ENCODE results near the gene SLC25A11. TPM values are rescaled to one million over a fixed set of nuclear protein-coding genes. Genes with fewer than 3 reads are reported as not detected.

SLC25A11 gene
- total and polyA plus RNA-seq, 2 donors (not counting 1 experiment from before 2014, with no cell fraction given) = 29.2 to 59.3 TPM

GRCh38 chr17:4935650-4936049, 4.2 kb downstream of the SLC25A11 start:
- no peak overlapping the region for H2AFZ ChIP-seq (ENCODE audit: low read length)
- TF ChIP-seq EZH2 (IDR thresholded peaks at IDR 0.05; ENCODE audit: low read length, missing control alignments) (no peak), CTCF (conservative IDR thresholded peaks at IDR 0.05 in 1 of 2, IDR thresholded peaks at IDR 0.05 in 1 of 2; ENCODE audit: low read depth in 1 of 2, low read length in 2 of 2) (no peak)

DNA sequence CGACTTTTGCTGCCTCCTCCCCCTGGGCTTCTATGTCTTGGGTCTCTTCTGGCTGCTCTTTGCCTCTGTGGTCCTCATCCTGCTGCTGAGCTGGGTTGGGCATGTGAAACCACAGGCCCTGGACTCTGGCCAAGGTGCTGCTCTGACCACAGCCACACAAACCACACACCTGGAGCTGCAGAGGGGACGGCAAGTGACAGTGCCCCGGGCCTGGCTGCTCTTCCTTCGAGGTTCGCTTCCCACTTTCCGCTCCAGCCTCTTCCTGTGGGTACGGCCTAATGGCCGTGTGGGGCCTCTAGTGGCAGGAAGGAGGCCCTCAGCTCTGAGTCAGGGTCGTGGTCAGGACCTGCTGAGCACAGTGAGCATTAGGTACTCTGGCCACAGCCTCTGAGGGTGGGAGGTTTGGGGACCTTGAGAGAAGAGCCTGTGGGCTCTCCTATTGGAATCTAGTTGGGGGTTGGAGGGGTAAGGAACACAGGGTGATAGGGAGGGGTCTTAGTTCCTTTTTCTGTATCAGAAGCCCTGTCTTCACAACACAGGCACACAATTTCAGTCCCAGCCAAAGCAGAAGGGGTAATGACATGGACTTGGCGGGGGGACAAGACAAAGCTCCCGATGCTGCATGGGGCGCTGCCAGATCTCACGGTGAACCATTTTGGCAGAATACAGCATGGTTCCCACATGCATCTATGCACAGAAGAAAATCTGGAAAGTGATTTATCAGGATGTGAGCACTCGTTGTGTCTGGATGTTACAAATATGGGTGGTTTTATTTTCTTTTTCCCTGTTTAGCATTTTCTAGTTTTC, 5.5 kb downstream of the SLC25A11 start:
- TF ChIP-seq EZH2 (IDR thresholded peaks at IDR 0.05; ENCODE audit: low read length, missing control alignments) (no peak), CTCF (conservative IDR thresholded peaks at IDR 0.05 in 1 of 2, IDR thresholded peaks at IDR 0.05 in 1 of 2; ENCODE audit: low read depth in 1 of 2, low read length in 2 of 2) (peak; percentile 24 to 48)
- no peak overlapping the region for H3K9ac ChIP-seq (ENCODE audit: insufficient read depth, low read length)
- peaks cover 13% of the 10 kb centered on the region for H3K36me3 ChIP-seq (ENCODE audit: control insufficient read depth, insufficient read depth, low read length)
- peak overlapping the region; percentile 35 for H3K4me2 ChIP-seq (ENCODE audit: extremely low read depth, insufficient read depth, low read length)
- peak; percentile 39 to 58 for DNase-seq (ENCODE audit: low read depth in 2 of 2)
- H3K9me3 ChIP-seq (ENCODE audit: control insufficient read depth, insufficient read depth, low read depth, low read length) = no peaks in the 10 kb centered on the region
- no peaks in the 10 kb centered on the region for H4K20me1 ChIP-seq (ENCODE audit: control insufficient read depth, extremely low read depth, insufficient read depth, low read length)
- H2AFZ ChIP-seq (ENCODE audit: low read length) = peak overlapping the region; percentile 35
- no peak overlapping the region for H3K27ac ChIP-seq (ENCODE audit: insufficient read depth, low read length)
- H3K79me2 ChIP-seq (ENCODE audit: control insufficient read depth, insufficient read depth, low read length) = peaks cover 15% of the 10 kb centered on the region
- H3K27me3 ChIP-seq (ENCODE audit: control insufficient read depth, insufficient read depth, low read length) = no peaks in the 10 kb centered on the region
- peak overlapping the region in 1 of 4 experiments; percentile 6 for H3K4me3 ChIP-seq (replicated peaks in 1 of 4; ENCODE audit: control extremely low read depth in 1 of 4, insufficient read depth in 1 of 4, low read depth in 3 of 4, low read length in 4 of 4)
- peaks cover 10% of the 10 kb centered on the region for H3K4me1 ChIP-seq (ENCODE audit: control insufficient read depth, extremely low read depth, insufficient read depth, low read length)

More at GRCh38 chr17:4935650-4936049, 4.2 kb downstream of the SLC25A11 start:
- peaks cover 10% of the 10 kb centered on the region for H3K4me1 ChIP-seq (ENCODE audit: control insufficient read depth, extremely low read depth, insufficient read depth, low read length)
- no peak overlapping the region for H3K4me2 ChIP-seq (ENCODE audit: extremely low read depth, insufficient read depth, low read length)
- no peak overlapping the region for H3K4me3 ChIP-seq (replicated peaks in 1 of 4; ENCODE audit: control extremely low read depth in 1 of 4, insufficient read depth in 1 of 4, low read depth in 3 of 4, low read length in 4 of 4)
- no peak for DNase-seq (ENCODE audit: low read depth in 2 of 2)
- peaks cover 13% of the 10 kb centered on the region for H3K36me3 ChIP-seq (ENCODE audit: control insufficient read depth, insufficient read depth, low read length)
- H4K20me1 ChIP-seq (ENCODE audit: control insufficient read depth, extremely low read depth, insufficient read depth, low read length) = no peaks in the 10 kb centered on the region
- H3K79me2 ChIP-seq (ENCODE audit: control insufficient read depth, insufficient read depth, low read length) = peaks cover 18% of the 10 kb centered on the region
- H3K9me3 ChIP-seq (ENCODE audit: control insufficient read depth, insufficient read depth, low read depth, low read length) = no peaks in the 10 kb centered on the region
- H3K9ac ChIP-seq (ENCODE audit: insufficient read depth, low read length) = no peak overlapping the region
- H3K27me3 ChIP-seq (ENCODE audit: control insufficient read depth, insufficient read depth, low read length) = no peaks in the 10 kb centered on the region
- H3K27ac ChIP-seq (ENCODE audit: insufficient read depth, low read length) = no peak overlapping the region

DNA sequence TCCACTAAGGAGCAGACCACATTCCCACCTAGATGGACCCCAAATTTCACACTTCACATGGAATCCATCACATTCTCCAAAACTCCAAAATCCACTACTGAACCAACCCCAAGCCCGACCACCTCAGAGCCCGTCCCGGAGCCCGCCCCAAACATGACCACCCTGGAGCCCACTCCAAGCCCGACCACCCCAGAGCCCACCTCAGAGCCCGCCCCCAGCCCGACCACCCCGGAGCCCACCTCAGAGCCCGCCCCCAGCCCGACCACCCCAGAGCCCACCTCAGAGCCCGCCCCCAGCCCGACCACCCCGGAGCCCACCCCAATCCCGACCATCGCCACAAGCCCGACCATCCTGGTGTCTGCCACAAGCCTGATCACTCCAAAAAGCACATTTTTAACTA, 6.2 kb downstream of the SLC25A11 start:
- Histone ChIP-seq H3K36me3 (ENCODE audit: control insufficient read depth, insufficient read depth, low read length) (peaks cover 13% of the 10 kb centered on the region), H4K20me1 (ENCODE audit: control insufficient read depth, extremely low read depth, insufficient read depth, low read length) (no peaks in the 10 kb centered on the region), H3K4me1 (ENCODE audit: control insufficient read depth, extremely low read depth, insufficient read depth, low read length) (peaks cover 4% of the 10 kb centered on the region), H3K79me2 (ENCODE audit: control insufficient read depth, insufficient read depth, low read length) (peaks cover 8% of the 10 kb centered on the region), H3K4me3 (replicated peaks in 1 of 4; ENCODE audit: control extremely low read depth in 1 of 4, insufficient read depth in 1 of 4, low read depth in 3 of 4, low read length in 4 of 4) (no peak overlapping the region), H3K27me3 (ENCODE audit: control insufficient read depth, insufficient read depth, low read length) (no peaks in the 10 kb centered on the region), H3K4me2 (ENCODE audit: extremely low read depth, insufficient read depth, low read length) (no peak overlapping the region), H3K9me3 (ENCODE audit: control insufficient read depth, insufficient read depth, low read depth, low read length) (no peaks in the 10 kb centered on the region), H2AFZ (ENCODE audit: low read length) (no peak overlapping the region), H3K9ac (ENCODE audit: insufficient read depth, low read length) (no peak overlapping the region), H3K27ac (ENCODE audit: insufficient read depth, low read length) (no peak overlapping the region)
- DNase-seq (ENCODE audit: low read depth in 2 of 2) = no peak
- TF ChIP-seq EZH2 (IDR thresholded peaks at IDR 0.05; ENCODE audit: low read length, missing control alignments) (no peak), CTCF (conservative IDR thresholded peaks at IDR 0.05 in 1 of 2, IDR thresholded peaks at IDR 0.05 in 1 of 2; ENCODE audit: low read depth in 1 of 2, low read length in 2 of 2) (no peak)

Measured in fibroblast of lung (primary cell).